Gastrocnemius medialis (tissue), 4 donors: Measurements from ENCODE around the gene ZFYVE28.

Experiments
- CTCF ChIP-seq, 5 experiments: fragments of 450-650 bp in 3 of 5; fragments of 200-600 bp in 2 of 5; sonication (generic) in 2 of 5; IDR thresholded peaks in 4 of 5; conservative IDR thresholded peaks in 1 of 5; 1 replicate in 4 of 5; 2 replicates in 1 of 5; pipeline ENCODE4 v1.5.1; 2016 to 2019; ENCODE audit warnings: antibody characterized with exemption in 5 of 5, mild to moderate bottlenecking in 3 of 5, moderate library complexity in 3 of 5
- POLR2A ChIP-seq, 2 donors: fragments of 450-650 bp; IDR thresholded peaks; one replicate each; pipeline ENCODE4 v1.6.1; 2017; ENCODE audit warnings: antibody characterized with exemption in 2 of 2, mild to moderate bottlenecking in 2 of 2, moderate library complexity in 2 of 2

GRCh38 chr4:2318476-2318875, 100.0 kb downstream of the ZFYVE28 start:
- TF ChIP-seq CTCF (IDR thresholded peaks at IDR 0.05 in 4 of 5, conservative IDR thresholded peaks at IDR 0.05 in 1 of 5): no peak
- no peak for TF ChIP-seq POLR2A (IDR thresholded peaks at IDR 0.05)
